GM18873 (cell line): ENCODE results near the gene ADARB2.
"Not testable (repeated sequence)": the region's sequence is repeated elsewhere in the genome, so short reads cannot be mapped to it uniquely, and the experiment has no call there.

ENCODE experiments used
- ATAC-seq: cut with Tn5 transposase; IDR thresholded peaks from one replicate; pipeline ENCODE4 v1.9.1; 2021; ENCODE audit warnings: mild to moderate bottlenecking, moderate library complexity, moderate number of reproducible peaks; ENCODE audit not compliant: unreplicated experiment, low FRiP score

ADARB2 gene

GRCh38 chr10:1624240-1624639, 113.1 kb downstream of the ADARB2 start:
- no peak for ATAC-seq

GRCh38 chr10:1620803-1621202, 116.5 kb downstream of the ADARB2 start:
- ATAC-seq, result no peak

GRCh38 chr10:1617376-1618317, 119.7 kb downstream of the ADARB2 start:
- ATAC-seq, result not testable (repeated sequence)

DNA sequence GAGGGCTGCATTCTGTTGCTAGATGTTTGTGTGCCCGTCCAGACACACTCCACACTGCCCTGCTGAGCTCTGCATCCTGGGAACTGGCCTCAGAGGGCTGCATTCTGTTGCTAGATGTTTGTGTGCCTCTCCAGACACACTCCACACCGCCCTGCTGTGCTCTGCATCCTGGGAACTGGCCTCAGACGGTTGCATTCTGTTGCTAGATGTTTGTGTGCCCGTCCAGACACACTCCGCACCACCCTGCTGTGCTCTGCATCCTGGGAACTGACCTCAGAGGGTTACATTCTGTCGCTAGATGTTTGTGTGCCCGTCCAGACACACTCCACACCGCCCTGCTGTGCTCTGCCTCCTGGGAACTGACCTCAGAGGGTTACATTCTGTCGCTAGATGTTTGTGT, 120.6 kb downstream of the ADARB2 start:
- not testable (repeated sequence) for ATAC-seq

DNA sequence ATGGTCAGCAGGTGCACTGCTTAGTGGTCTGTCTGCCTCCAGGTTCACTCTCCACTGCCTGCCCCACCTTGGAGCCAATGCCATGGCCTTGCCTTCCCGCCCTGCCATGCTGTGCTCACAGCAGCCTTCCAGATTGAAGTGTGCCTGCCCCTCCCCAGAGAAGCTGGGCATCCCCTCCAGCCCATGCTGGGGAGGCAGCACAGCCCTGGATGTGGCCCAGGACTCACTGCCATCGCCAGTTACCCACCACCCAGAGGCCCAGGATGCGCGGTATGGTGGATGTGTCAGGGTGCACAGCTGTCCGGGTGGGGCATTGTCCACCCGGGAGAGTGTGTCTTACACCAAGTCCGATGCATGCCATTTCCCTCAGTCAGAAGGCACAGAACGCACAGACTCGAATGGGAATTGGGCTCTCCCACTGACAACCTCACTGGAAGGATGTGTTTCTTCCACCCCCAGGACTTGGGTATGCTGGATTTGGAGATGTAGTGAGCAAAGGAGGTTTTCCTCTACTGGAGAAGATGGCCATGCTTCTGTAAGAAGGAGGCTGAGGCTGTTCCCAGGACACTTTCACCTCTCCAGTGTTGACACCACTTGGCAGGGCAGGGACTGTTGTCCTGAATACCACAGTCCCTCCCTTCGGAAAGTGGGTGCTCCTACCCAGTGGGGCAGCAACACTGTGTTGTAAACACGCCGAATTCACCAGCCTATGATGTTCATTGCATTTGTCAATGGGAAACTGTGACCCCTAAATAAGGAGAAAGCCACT, 122.0 kb downstream of the ADARB2 start:
- ATAC-seq, result no peak

DNA sequence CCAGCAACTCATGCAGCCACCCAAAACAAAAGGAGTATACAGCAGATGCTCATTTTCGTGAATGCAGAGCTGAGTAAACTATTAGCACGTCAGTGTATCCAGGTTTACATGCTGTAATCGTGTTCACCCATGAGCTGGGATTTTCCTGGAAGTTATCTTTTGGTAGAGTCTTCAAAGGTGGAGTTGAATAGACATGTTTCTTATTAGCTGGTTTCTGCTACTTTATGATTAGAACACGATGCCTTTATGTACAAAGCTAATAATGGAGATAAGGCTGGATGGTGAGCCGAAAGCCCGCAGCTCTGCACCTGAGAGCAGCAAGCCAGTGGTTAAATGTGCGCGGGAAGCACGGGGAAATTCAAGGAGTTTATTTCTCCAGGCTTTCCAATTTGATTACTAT, 123.8 kb downstream of the ADARB2 start:
- no peak for ATAC-seq

- no peak for ATAC-seq
Observed at GRCh38 chr10:1612908-1613307, 124.4 kb downstream of the ADARB2 start.

GRCh38 chr10:1611936-1612550, 125.3 kb downstream of the ADARB2 start:
- ATAC-seq, result no peak

DNA sequence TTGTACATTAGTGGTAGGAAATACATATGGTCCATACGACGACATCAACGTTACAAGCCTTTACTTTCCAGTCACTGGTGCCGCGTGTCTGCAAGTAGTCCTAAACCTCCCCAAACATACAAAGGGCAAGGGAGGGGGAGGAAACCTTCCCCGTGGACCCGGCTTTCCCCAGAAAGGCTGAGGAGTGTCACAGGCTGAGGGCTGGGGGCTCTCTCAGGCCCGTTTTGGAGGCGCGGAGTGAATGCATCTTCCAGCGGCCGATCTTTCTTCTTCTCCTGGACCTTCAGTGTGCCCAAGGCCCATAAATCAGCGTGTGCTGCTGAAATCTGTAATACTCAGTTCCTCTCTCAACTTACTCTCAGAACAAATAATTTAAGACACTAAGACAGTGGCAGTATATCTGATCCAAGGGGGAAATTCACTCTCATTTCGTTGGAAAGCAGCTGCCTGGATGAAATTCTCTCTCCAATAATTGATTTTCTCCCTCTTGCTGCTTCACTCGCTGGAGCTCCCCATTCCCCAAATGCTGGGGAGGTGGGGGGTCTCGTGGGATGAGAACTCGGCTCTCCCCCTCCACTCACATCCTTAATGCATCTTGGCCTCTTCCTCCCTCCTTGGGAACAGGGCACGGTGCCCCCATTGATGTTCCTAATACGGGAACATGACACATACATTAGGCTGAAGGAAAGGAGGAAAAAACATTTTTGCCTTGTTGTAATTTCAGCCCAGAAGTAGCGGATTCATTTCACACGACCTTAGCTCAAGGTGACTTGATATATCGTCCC, 126.1 kb downstream of the ADARB2 start:
- ATAC-seq, result no peak

- no peak for ATAC-seq
Observed at GRCh38 chr10:1609648-1609970, 127.7 kb downstream of the ADARB2 start.

DNA sequence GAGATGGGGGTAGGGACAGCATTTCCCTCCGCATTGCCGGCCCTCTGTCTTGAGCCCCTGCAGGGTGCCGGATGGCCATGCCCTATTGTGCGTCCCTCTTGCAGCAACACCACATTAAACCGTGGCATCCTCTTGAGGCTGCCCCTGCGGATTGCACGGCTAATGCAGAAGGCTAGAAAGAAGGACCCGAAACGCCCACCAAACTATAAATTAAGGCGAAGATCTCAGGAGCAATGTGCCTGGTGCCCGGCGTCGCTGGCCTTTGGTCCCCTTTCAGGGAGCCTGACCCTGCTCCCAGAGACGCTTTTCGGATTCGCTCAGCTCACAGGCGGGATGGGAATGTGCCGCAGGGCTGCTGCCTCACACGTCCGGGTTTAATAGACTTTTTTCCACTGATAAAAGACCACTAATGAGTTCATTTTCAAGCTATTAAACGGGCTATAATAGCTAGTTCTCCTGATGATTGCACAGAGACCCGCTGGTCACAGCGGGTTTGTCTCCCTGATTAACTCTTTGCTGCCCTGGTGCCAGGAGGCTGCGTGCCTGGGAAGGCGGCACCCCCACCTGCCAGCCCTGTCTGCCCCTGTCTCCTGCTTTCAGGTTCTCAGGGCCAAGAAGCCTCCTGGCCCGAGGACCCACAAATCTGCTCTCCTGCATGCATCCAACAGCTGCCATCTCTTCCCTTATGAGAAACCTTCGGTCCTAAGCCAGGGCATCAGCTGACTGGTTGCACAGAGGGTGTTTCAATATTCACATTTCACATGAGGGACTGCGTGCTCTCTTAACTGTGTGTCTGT, 128.3 kb downstream of the ADARB2 start:
- ATAC-seq, result no peak

DNA sequence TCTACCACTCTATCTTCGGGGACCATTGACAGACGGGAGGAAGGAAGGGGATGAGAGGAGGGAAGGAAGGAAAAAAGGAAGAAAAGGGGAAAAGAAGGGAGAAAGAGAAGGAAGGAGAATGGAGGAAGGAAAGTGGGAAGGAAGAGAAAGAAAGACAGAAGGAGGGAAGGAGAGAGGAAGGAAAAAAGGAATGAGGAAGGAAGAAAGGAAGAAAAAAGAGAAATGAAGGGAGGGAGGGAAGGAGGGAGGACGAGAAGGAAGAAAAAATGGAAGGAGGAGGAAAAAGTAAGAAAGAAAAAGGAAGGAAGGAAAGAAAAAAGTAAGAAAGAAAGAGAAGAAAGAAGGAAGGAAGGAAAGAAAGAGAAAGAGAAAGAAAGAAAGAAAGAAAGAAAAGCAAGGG, 128.9 kb downstream of the ADARB2 start:
- ATAC-seq, result no peak

DNA sequence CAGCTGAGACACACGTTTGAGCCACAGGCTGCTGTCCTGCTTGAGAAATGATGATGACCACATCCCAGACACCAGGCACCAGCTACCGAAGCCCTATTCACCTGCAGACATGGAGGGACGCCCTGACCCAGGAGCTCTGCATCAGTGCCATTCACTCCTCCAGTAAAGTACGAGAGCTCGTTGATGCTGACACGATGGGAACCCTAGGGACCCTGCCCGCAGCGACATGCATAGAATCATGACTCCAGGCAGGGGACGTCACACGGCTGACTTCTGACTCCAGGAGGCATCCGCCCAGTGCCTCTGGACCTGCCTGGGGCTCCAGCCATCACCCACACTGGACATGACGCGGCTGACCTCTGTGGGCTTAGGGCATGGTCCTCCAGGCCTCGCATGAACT, 129.9 kb downstream of the ADARB2 start:
- ATAC-seq, result no peak

GRCh38 chr10:1605999-1606940, 131.1 kb downstream of the ADARB2 start:
- ATAC-seq, result no peak

DNA sequence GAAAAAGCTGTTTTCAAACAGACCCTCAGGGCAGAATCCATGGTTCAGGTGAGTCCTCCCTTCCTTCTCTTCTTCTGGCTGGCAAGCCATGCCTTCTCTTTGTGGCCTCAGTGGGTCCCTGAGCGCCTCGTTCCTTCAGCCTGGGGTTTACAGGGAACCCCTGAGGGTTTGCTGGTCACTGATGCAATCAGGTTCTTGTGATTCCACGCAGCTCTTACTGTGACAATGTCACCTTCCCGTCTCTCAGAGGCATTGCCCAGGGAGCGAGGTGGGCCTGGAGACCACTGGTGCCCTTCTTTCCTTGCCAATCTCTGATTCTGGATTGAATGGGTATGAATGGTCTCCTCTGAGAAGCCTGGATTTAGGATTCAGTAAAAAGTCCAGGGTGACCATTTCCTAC, 132.2 kb downstream of the ADARB2 start:
- ATAC-seq, result no peak

DNA sequence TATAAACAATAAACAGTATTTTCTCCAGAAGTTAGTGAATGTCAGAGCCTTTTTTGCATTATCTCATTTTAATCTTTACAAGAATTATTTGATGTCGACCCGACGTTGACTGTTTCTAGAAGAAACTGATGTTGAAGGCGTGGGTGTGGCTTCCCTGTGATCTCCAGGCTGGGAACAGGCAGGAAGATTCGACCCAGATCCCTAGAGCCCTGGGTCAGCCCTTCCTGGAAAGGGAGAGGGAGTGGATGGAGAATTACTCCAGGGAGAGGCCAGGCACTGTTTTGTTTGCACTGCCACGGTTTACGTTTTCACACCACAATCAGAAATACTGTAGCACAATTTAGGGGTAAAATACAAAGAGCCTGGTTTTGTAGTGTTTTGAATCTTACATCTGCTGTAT, 133.1 kb downstream of the ADARB2 start:
- ATAC-seq, result no peak

DNA sequence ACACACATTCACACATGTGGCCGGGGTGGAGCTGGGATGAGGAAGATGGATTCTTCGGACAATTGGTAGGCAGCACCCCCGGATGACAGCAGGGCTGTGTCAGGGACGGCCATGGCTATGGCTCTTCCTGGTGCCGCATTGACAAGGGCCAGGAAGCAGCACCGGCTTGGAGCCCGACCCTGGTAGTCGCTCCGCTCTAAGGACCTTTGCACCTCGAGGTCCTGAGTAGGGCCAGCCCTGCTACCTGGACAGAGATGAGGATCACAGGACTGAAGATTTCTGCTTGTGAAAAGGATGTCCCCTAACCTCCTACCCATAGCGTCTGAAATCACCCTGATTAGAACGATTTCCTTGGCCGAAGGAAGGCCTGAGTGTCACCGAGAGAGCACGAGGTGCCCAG, 134.1 kb downstream of the ADARB2 start:
- no peak for ATAC-seq

GRCh38 chr10:1602037-1602484, 135.3 kb downstream of the ADARB2 start:
- no peak for ATAC-seq

DNA sequence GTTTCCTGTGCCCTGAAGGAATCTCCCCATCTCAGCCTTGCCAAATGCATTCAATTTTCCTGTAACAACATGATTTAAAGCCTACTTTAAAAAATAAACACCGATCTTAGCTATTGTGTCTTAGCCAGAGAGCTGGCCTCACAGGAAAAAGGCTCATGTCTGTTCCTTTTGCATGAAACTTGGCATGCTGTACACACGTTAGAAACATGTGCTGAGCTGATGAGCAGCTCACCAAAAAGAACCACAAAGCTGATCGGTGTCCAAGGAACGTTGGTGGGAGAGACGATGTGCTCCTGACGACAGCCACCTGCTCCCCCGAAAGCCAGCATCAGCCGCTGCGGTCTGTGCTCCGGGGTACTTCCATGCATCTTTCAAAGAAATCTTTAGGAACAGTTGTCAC, 135.9 kb downstream of the ADARB2 start:
- ATAC-seq, result no peak
